ENCODE measurements around the gene SUSD4. TPM values are rescaled to one million over a fixed set of nuclear protein-coding genes. Genes with fewer than 3 reads are reported as not detected.
A peak's percentile ranks its signal among the peaks of the same experiment; 100 is the strongest.

The SUSD4 gene
- polyA plus RNA-seq, 2 of the 4 experiments (the other 2 are of a cell fraction), result 0.61 to 0.85 TPM

DNA sequence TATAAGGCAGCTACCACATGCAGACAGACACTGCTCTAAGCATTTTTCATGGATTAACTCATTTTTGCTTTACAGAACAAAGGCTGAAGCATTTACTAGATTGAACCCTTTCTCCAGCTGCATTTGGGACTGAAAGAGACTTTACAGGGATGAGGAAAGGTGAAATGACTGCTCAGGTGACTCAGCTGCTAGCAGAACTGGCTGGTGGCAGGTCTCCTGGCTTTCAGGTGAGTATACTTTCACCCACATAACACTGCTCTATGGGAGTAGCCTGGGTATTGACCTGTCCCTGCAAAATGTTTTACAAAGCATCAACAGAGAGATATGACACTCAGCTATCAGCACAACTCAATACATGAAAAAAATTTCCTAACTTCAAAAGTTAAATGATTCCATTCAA lies 26.6 kb upstream of the SUSD4 start (continued):
- TF ChIP-seq SMC3 (IDR thresholded peaks at IDR 0.05), result no peak

DNA sequence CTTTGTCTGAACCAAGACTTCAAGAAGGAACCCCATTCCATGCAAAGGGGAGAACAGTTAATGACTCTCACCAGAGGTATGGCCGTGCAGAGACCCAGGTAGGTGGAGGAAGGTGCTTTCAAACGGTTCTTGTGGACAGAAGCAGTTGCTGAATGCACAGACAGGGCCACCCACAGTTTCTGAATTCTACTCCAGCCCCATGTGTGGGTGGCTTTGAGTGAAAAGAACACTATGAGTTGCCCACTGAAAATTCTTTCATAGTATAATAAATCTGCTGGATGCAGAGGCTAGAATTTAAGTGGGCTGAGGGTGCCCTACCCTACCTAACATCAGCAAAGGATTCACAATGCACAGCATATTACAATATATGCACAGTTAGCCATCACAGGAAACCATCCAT lies 22.0 kb upstream of the SUSD4 start:
- Histone ChIP-seq H3K27ac (no peak overlapping the region), H3K4me3 (no peak overlapping the region), H3K4me2 (no peak overlapping the region), H3K9me3 (no peaks in the 10 kb centered on the region), H3K4me1 (no peaks in the 10 kb centered on the region)
- FAIRE-seq, result no peak
- POLR2A ChIA-PET, result no interaction called here
- 24% methylated on average over 2 of the region's 2 CpGs for WGBS (ENCODE audit: missing lambda C conversion rate)
- DNase-seq (ENCODE audit: low read depth in 1 of 2, low spot score in 1 of 2), result no peak
- no peak for ATAC-seq
- TF ChIP-seq SMC3 (IDR thresholded peaks at IDR 0.05) (no peak), CBX2 (IDR thresholded peaks at IDR 0.05; ENCODE audit: borderline replicate concordance, low read depth) (no peak), HOXA7 (CRISPR knock-in tag; IDR thresholded peaks at IDR 0.05) (no peak), CBX8 (IDR thresholded peaks at IDR 0.05) (no peak), MAFK (IDR thresholded peaks at IDR 0.05; ENCODE audit: partially characterized antibody) (no peak)
- CTCF ChIA-PET, result no interaction called here

DNA sequence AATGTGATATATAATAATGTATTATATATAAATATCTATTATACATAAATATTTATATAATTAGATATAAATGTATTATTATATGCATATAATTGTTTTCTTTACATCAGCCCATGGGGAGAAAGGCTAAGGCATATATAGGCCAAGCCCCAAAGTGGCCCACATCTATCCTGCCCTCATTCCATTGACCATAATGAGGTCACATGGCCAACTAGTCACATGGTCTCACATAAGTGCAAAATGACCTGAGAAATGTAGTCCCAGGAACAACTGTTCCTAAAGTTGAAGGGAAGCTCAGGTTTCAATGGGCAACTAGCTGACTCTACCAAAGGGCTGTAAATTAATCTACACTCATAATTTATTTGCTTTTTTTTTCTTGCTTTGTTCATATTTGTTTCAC lies 14.8 kb upstream of the SUSD4 start:
- ChIA-PET CTCF (interaction anchor here (0.7 to 2.1 kb wide), 3 partner anchors 19 to 245 kb away, joined by 3 to 7 read pairs (median 3); no protein-coding TSS in a partner anchor), POLR2A (no interaction called here)
- Histone ChIP-seq H3K4me2 (no peak overlapping the region), H3K4me3 (no peak overlapping the region), H3K27ac (no peak overlapping the region), H3K4me1 (no peaks in the 10 kb centered on the region), H3K9me3 (peaks cover 16% of the 10 kb centered on the region)
- DNase-seq (ENCODE audit: low read depth in 1 of 2, low spot score in 1 of 2), result peak in 1 of 2 experiments; percentile 20
- FAIRE-seq, result no peak
- TF ChIP-seq PHF8 (IDR thresholded peaks at IDR 0.05; ENCODE audit: borderline replicate concordance, low read depth) (no peak), HEYL (CRISPR knock-in tag; IDR thresholded peaks at IDR 0.05) (no peak), NFE2L2 (conservative IDR thresholded peaks at IDR 0.05; ENCODE audit: low read length) (no peak)
- TF ChIP-seq, protein P1, sequence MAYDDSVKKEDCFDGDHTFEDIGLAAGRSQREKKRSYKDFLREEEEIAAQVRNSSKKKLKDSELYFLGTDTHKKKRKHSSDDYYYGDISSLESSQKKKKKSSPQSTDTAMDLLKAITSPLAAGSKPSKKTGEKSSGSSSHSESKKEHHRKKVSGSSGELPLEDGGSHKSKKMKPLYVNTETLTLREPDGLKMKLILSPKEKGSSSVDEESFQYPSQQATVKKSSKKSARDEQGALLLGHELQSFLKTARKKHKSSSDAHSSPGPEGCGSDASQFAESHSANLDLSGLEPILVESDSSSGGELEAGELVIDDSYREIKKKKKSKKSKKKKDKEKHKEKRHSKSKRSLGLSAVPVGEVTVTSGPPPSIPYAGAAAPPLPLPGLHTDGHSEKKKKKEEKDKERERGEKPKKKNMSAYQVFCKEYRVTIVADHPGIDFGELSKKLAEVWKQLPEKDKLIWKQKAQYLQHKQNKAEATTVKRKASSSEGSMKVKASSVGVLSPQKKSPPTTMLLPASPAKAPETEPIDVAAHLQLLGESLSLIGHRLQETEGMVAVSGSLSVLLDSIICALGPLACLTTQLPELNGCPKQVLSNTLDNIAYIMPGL (CRISPR knock-in tag; IDR thresholded peaks at IDR 0.05; ENCODE audit: borderline replicate concordance), result no peak
- TF ChIP-seq, protein P2, sequence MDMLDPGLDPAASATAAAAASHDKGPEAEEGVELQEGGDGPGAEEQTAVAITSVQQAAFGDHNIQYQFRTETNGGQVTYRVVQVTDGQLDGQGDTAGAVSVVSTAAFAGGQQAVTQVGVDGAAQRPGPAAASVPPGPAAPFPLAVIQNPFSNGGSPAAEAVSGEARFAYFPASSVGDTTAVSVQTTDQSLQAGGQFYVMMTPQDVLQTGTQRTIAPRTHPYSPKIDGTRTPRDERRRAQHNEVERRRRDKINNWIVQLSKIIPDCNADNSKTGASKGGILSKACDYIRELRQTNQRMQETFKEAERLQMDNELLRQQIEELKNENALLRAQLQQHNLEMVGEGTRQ (IDR thresholded peaks at IDR 0.05), result peak; percentile 56
- ATAC-seq, result no peak

DNA sequence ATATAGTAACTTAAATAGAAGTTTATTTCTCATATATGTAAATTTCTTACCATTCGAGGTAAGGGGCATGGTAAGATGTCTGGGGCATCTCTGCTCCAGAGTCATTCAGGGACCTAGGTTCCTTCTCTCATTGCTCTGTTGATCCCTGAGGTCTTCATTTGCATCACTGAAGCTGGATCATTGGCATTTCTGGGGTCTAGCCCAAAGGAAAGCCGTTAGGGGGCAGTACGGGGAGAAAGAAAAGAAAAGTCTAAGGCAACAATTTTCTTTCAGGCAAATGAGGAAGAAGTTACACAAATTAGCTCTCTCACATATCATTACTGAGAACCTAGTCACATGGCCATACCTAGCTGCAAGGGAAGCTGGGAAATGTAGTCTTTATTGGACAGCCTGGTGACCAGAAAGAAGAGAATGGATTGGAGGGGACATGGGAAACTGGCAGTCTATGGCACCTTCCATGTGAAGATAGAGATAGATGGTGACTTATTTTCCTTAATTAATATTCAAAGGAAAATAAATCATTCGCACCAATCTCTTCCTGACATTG lies 10.2 kb upstream of the SUSD4 start:
- Histone ChIP-seq H3K4me1 (no peaks in the 10 kb centered on the region), H3K9me3 (peaks cover 17% of the 10 kb centered on the region), H3K27ac (no peak overlapping the region), H3K4me3 (no peak overlapping the region), H3K4me2 (no peak overlapping the region)
- ATAC-seq (no peak), FAIRE-seq (no peak), DNase-seq (ENCODE audit: low read depth in 1 of 2, low spot score in 1 of 2) (no peak)
- POLR2A ChIA-PET, result no interaction called here
- TF ChIP-seq RFX5 (IDR thresholded peaks at IDR 0.05), result no peak
- TF ChIP-seq EHF (CRISPR knock-in tag; IDR thresholded peaks at IDR 0.05), result no peak
- no peak for TF ChIP-seq ZFP36 (IDR thresholded peaks at IDR 0.05; ENCODE audit: borderline replicate concordance, partially characterized antibody)
- TF ChIP-seq MYC (IDR thresholded peaks at IDR 0.05; ENCODE audit: borderline replicate concordance, low read length), result no peak
- TF ChIP-seq POLR2AphosphoS2 (conservative IDR thresholded peaks at IDR 0.05; ENCODE audit: low read length), result no peak
- TF ChIP-seq, protein P2 (IDR thresholded peaks at IDR 0.05), result no peak
- no peak for TF ChIP-seq RCOR1 (IDR thresholded peaks at IDR 0.05; ENCODE audit: low read depth, low read length)
- no peak for TF ChIP-seq BHLHE40 (IDR thresholded peaks at IDR 0.05; ENCODE audit: low read depth, low read length)
- TF ChIP-seq HOXB5 (CRISPR knock-in tag; IDR thresholded peaks at IDR 0.05), result no peak
- TF ChIP-seq, protein P1 (CRISPR knock-in tag; IDR thresholded peaks at IDR 0.05; ENCODE audit: borderline replicate concordance), result no peak
- TF ChIP-seq NPAS2 (CRISPR knock-in tag; IDR thresholded peaks at IDR 0.05; ENCODE audit: borderline replicate concordance), result no peak
- no peak for TF ChIP-seq ZC3H11A (IDR thresholded peaks at IDR 0.05)
- TF ChIP-seq JUNB (IDR thresholded peaks at IDR 0.05), result no peak
- CTCF ChIA-PET, result interaction anchor here (1.0 to 1.3 kb wide), 3 partner anchors 9 to 310 kb away, joined by 3 to 6 read pairs (median 3); no protein-coding TSS in a partner anchor
- 31% methylated on average over 4 of the region's 4 CpGs for WGBS (ENCODE audit: missing lambda C conversion rate)

All from A549 (cell line).